Left ventricle myocardium inferior (tissue), 1 donor: ENCODE data around the gene SANBR. TPM values are rescaled to one million over a fixed set of nuclear protein-coding genes. Genes with fewer than 3 reads are reported as not detected.

ENCODE experiments used
- DNase-seq: peaks from one replicate; pipeline ENCODE4 v3.0.0-alpha.2; 2020
- H3K27ac ChIP-seq: fragments of 200-600 bp; replicated peaks from 2 replicates; pipeline ENCODE4 v1.8.0; 2021
- H3K27me3 ChIP-seq: fragments of 200-600 bp; 2 replicates; pipeline ENCODE4 v1.8.0; 2021; ENCODE audit warnings: low read depth
- H3K36me3 ChIP-seq: fragments of 200-600 bp; 2 replicates; pipeline ENCODE4 v1.8.0; 2021
- H3K4me1 ChIP-seq: fragments of 200-600 bp; 2 replicates; pipeline ENCODE4 v1.8.0; 2021
- H3K4me3 ChIP-seq: fragments of 200-600 bp; 2 replicates; pipeline ENCODE4 v1.8.0; 2021; ENCODE audit warnings: mild to moderate bottlenecking, moderate library complexity
- H3K9me3 ChIP-seq: fragments of 200-600 bp; replicated peaks from 2 replicates; pipeline ENCODE4 v1.8.0; 2021
- intact Hi-C: fragments of 100-400 bp; cut with micrococcal nuclease; formaldehyde crosslinking; loops from one replicate; pipeline ENCODE4 v1.11.0; 2022
- total RNA-seq: library from RNA; stranded (reverse); fragmentation: NEBNext Ultra II Directional; extraction: Animal tissue kit (Norgen Biotek cat#: 25700); gene quantifications from one replicate; pipeline ENCODE4 v1.2.1, GENCODE V29; 2021
- TF ChIP-seq, protein P1 (sequence below): fragments of 200-600 bp; IDR thresholded peaks from 2 replicates; pipeline ENCODE4 v1.8.0; 2021; ENCODE audit warnings: antibody characterized with exemption, mild to moderate bottlenecking, borderline replicate concordance
- donor health status: DM: no; HTN: yes; CAD: no; lungs with severe emphysema.

The SANBR gene
- total RNA-seq, 1 donor from 2014 or later: 6.8 TPM

DNA sequence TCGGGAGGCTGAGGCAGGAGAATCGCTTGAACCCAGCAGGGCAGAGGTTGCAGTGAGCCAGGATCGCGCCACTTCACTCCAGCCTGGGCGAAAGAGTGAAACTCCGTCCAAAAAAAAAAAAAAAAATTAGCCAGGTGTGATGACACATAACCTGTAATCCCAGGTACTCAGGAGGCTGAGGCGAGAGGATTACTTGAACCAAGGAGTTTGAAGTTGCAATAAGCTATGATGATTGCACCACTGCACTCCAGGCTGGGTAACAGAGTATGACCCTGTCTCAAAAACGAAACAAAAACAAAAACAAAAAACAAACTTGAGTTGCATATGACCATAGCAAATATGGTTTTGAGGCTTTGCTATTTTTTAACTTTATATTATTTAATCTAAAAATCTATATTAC lies 25.8 kb downstream of the SANBR start:
- H3K27ac ChIP-seq: no peak overlapping the region
- no peaks in the 10 kb centered on the region for H3K27me3 ChIP-seq
- no peaks in the 10 kb centered on the region for H3K9me3 ChIP-seq
- H3K36me3 ChIP-seq: peaks cover 53% of the 10 kb centered on the region
- no peak for DNase-seq
- TF ChIP-seq, protein P1, sequence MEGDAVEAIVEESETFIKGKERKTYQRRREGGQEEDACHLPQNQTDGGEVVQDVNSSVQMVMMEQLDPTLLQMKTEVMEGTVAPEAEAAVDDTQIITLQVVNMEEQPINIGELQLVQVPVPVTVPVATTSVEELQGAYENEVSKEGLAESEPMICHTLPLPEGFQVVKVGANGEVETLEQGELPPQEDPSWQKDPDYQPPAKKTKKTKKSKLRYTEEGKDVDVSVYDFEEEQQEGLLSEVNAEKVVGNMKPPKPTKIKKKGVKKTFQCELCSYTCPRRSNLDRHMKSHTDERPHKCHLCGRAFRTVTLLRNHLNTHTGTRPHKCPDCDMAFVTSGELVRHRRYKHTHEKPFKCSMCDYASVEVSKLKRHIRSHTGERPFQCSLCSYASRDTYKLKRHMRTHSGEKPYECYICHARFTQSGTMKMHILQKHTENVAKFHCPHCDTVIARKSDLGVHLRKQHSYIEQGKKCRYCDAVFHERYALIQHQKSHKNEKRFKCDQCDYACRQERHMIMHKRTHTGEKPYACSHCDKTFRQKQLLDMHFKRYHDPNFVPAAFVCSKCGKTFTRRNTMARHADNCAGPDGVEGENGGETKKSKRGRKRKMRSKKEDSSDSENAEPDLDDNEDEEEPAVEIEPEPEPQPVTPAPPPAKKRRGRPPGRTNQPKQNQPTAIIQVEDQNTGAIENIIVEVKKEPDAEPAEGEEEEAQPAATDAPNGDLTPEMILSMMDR: no peak
- no peaks in the 10 kb centered on the region for H3K4me1 ChIP-seq
- intact Hi-C loops: no loop called here
- no peak overlapping the region for H3K4me3 ChIP-seq

DNA sequence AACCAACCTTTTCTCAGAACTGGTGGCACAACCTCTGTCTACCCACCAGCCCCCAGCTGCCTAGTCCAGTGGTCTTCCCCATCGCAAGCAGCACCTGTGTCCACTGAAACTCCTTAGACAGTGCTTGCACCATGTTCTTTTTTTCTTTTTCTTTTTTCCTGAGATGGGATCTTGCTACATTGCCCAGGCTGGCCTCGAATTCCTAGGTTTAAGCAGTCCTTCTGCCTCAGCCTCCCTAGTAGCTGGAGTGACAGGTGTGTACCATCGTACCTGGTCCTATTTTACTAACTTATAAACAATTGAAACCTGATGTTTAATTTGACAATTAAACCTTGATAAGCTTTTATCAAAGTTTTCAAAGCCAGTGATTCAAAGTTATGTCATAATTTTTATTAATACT lies 30.8 kb downstream of the SANBR start:
- no peak for DNase-seq
- TF ChIP-seq, protein P1: no peak
- Histone ChIP-seq H3K4me1 (no peaks in the 10 kb centered on the region), H3K36me3 (peaks cover 16% of the 10 kb centered on the region), H3K4me3 (no peak overlapping the region), H3K9me3 (no peaks in the 10 kb centered on the region), H3K27ac (no peak overlapping the region), H3K27me3 (no peaks in the 10 kb centered on the region)
- intact Hi-C loops: no loop called here

DNA sequence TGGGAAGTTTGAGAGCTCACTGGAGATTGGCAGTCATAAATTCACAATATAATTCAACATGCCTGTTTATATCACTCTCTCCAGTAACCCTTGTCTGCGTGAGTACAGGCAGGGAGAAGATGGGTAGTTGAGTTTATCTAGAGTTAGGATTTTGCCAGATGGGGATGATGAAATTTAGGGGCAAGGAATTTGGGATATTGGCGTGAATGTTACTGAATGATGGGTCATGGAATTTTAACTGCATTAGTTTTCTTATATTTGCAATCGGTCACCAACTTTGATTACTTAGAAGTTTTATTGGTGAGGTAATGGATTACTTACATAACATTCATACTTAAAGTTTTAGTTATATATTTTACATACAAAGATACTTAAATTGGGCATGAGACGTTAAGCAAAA lies 35.1 kb downstream of the SANBR start:
- intact Hi-C loops: no loop called here
- TF ChIP-seq, protein P1: no peak
- H3K27ac ChIP-seq: no peak overlapping the region
- DNase-seq: no peak
- no peaks in the 10 kb centered on the region for H3K4me1 ChIP-seq
- H3K27me3 ChIP-seq: no peaks in the 10 kb centered on the region
- no peaks in the 10 kb centered on the region for H3K9me3 ChIP-seq
- no peak overlapping the region for H3K4me3 ChIP-seq
- H3K36me3 ChIP-seq: peaks cover 30% of the 10 kb centered on the region

DNA sequence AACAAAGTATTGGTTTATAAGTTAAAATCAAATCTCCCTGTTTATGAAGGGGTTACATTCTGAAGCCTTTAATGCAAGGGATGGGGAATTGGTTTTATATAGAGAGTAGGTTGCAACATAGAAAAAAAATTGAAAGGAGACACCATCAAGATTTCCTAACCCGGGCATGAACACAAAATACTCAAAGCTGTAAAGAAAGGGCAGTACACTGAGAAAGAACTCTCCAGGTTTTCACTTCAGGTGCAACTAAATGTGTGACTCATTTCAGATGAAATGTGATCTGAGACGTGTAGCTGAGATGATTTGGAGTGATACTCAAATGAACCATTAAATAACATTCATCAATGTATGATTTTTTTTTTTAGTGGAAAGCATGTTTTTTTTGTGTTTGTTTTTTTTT lies 43.6 kb downstream of the SANBR start:
- DNase-seq: no peak
- H3K9me3 ChIP-seq: no peaks in the 10 kb centered on the region

DNA sequence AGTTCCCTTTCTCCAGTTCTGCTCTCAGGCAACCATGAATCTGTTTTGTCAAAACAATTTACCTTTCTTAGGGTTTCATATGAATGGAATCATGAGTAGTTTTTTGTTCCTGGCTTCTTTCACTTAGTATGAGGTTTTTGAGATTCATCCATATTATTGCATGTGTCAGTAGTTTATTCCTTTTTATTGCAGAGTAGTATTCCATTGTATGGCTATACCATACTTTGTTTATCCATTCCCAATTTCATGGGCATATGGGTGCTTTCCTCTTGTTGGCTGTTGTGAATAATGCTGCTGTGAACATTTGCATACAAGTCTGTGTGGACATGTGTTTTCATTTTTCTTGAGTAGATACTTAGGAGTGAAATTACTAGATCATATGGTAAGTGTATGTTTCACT lies 46.0 kb downstream of the SANBR start:
- Histone ChIP-seq H3K27me3 (no peaks in the 10 kb centered on the region), H3K27ac (no peak overlapping the region), H3K9me3 (no peaks in the 10 kb centered on the region), H3K4me1 (no peaks in the 10 kb centered on the region), H3K36me3 (peaks cover 80% of the 10 kb centered on the region), H3K4me3 (no peak overlapping the region)
- DNase-seq: no peak
- intact Hi-C loops: no loop called here
- TF ChIP-seq, protein P1: no peak

More for the DNA sequence above, 43.6 kb downstream of the SANBR start:
- intact Hi-C loops: no loop called here
- Histone ChIP-seq H3K27ac (no peak overlapping the region), H3K36me3 (peaks cover 84% of the 10 kb centered on the region), H3K27me3 (no peaks in the 10 kb centered on the region), H3K4me3 (no peak overlapping the region), H3K4me1 (no peaks in the 10 kb centered on the region)
- TF ChIP-seq, protein P1: no peak

DNA sequence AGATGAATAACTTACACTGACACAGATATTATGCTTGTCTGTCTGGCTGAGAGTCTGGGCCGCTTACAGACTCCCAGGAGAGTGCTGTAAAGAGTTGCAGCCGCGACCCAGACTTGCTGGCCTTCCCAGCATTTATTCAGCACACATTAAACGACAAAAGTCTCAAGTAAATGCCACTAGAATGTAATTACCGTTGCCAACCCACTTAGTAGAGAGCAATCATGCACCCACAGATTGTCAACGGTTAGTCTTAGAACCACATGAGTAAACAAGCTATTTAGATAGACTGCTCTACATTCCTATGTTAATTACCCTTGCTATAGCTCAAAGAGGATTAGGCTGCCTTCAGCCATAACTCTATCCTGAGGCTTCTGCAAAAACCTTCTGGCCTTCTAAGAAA lies 48.5 kb downstream of the SANBR start:
- Histone ChIP-seq H3K9me3 (no peaks in the 10 kb centered on the region), H3K4me3 (no peak overlapping the region), H3K27ac (no peak overlapping the region), H3K36me3 (peaks cover 89% of the 10 kb centered on the region), H3K27me3 (no peaks in the 10 kb centered on the region), H3K4me1 (no peaks in the 10 kb centered on the region)
- intact Hi-C loops: no loop called here
- TF ChIP-seq, protein P1: no peak
- DNase-seq: no peak
